Stimulated activated CD4-positive, alpha-beta T cell treated with anti-CD3 and anti-CD28 coated beads, TNF-alpha, amount 100 ng/mL, for 1 hour (primary cell): ENCODE data around the gene CCDC71.

Source experiments
- DNase-seq, 3 donors: peaks; one replicate each; pipeline ENCODE4 v3.0.0-alpha.2; 2020; ENCODE audit warnings: low read depth in 3 of 3, low spot score in 1 of 3

Gene CCDC71

GRCh38 chr3:49165771-49166751, at the start of gene CCDC71:
Gene CCDC71 (minus strand): TSS chr3:49166331. CDS start chr3:49164208, 2,123 bp downstream.
- DNase-seq: peak; percentile 32 to 67 (median 56)

- no peak for DNase-seq
Observed at GRCh38 chr3:49213998-49214397, 47.9 kb upstream of the CCDC71 start.

- DNase-seq: no peak
Observed at GRCh38 chr3:49213541-49213943, 47.4 kb upstream of the CCDC71 start.

- DNase-seq: no peak
Observed at GRCh38 chr3:49199900-49200281, 33.8 kb upstream of the CCDC71 start.

- DNase-seq: no peak
Observed at GRCh38 chr3:49199239-49199899, 33.2 kb upstream of the CCDC71 start.

GRCh38 chr3:49198611-49199230, 32.6 kb upstream of the CCDC71 start:
- DNase-seq: no peak

- DNase-seq: no peak
Observed at GRCh38 chr3:49198161-49198560, 32.0 kb upstream of the CCDC71 start.

GRCh38 chr3:49191741-49192140, 25.6 kb upstream of the CCDC71 start:
- DNase-seq: no peak

- no peak for DNase-seq
Observed at GRCh38 chr3:49183873-49184272, 17.7 kb upstream of the CCDC71 start.

- DNase-seq: no peak
Observed at GRCh38 chr3:49182682-49183081, 16.6 kb upstream of the CCDC71 start.

- DNase-seq: no peak
Observed at GRCh38 chr3:49181351-49181750, 15.2 kb upstream of the CCDC71 start.

- DNase-seq: no peak
Observed at GRCh38 chr3:49180116-49180515, 14.0 kb upstream of the CCDC71 start.

GRCh38 chr3:49177073-49177472, 10.9 kb upstream of the CCDC71 start:
- DNase-seq: no peak

GRCh38 chr3:49175530-49175929, 9.4 kb upstream of the CCDC71 start:
- no peak for DNase-seq

- DNase-seq: no peak
Observed at GRCh38 chr3:49174397-49174985, 8.4 kb upstream of the CCDC71 start.

GRCh38 chr3:49173792-49174170, 7.7 kb upstream of the CCDC71 start:
- no peak for DNase-seq

- no peak for DNase-seq
Observed at GRCh38 chr3:49173116-49173791, 7.1 kb upstream of the CCDC71 start.

GRCh38 chr3:49172551-49173041, 6.5 kb upstream of the CCDC71 start:
- DNase-seq: no peak

GRCh38 chr3:49171775-49172500, 5.8 kb upstream of the CCDC71 start:
- DNase-seq: no peak
